ENCODE data around the gene ZBTB7A.

The ZBTB7A gene

DNA sequence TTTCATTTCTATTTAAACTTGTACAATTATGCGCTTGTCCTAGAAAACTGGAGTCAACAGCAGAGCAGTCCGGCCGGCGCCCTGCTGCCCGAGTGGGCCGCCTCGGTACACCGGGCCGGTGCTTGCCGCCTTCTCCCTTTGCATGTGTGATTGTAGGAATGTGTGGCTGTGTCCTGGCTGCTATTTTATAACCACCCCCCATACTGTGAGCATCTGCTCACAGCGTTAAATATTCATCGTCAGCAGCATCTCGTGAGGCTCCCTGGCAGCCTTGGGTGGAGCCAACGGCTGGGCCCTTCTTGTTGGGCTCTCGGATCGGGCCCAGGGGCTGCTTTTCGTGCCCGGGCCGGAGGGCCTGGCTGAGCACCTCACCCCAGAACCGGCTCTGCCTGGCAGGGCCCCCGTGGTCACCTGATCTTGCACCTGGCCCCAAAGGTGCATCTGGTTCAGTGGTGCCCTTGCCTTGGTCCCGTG is 48.5 kb downstream of the ZBTB7A start:
- DNase-seq (no peak), ATAC-seq (ENCODE audit: insufficient read depth, low read depth) (no peak)
- TF ChIP-seq EZH2 (IDR thresholded peaks at IDR 0.05; ENCODE audit: borderline replicate concordance, low read depth, low read length, severe bottlenecking), result no peak
- TF ChIP-seq, protein P1, sequence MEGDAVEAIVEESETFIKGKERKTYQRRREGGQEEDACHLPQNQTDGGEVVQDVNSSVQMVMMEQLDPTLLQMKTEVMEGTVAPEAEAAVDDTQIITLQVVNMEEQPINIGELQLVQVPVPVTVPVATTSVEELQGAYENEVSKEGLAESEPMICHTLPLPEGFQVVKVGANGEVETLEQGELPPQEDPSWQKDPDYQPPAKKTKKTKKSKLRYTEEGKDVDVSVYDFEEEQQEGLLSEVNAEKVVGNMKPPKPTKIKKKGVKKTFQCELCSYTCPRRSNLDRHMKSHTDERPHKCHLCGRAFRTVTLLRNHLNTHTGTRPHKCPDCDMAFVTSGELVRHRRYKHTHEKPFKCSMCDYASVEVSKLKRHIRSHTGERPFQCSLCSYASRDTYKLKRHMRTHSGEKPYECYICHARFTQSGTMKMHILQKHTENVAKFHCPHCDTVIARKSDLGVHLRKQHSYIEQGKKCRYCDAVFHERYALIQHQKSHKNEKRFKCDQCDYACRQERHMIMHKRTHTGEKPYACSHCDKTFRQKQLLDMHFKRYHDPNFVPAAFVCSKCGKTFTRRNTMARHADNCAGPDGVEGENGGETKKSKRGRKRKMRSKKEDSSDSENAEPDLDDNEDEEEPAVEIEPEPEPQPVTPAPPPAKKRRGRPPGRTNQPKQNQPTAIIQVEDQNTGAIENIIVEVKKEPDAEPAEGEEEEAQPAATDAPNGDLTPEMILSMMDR (IDR thresholded peaks at IDR 0.05; ENCODE audit: borderline replicate concordance, extremely low read depth, low read length, poor library complexity, severe bottlenecking), result no peak
- Histone ChIP-seq H4K20me1 (ENCODE audit: insufficient read depth, low read length) (peaks cover 57% of the 10 kb centered on the region), H3K36me3 (ENCODE audit: insufficient read depth, low read length) (peaks cover 84% of the 10 kb centered on the region), H3K9me3 (ENCODE audit: insufficient read depth, low read length, severe bottlenecking) (peaks cover 7% of the 10 kb centered on the region), H3K27ac (ENCODE audit: low read length) (no peak overlapping the region), H3K4me2 (ENCODE audit: insufficient read depth, low read length) (no peak overlapping the region), H3K9ac (ENCODE audit: low read depth, low read length) (no peak overlapping the region), H2AFZ (ENCODE audit: low read depth, low read length) (no peak overlapping the region), H3K27me3 (ENCODE audit: insufficient read depth, low read length, poor library complexity) (no peaks in the 10 kb centered on the region), H3K4me1 (ENCODE audit: insufficient read depth, low read length) (0 out of 2 replicates have a peak, but pooled peaks cover 2% of the 10 kb centered on the region), H3K4me3 (ENCODE audit: low read depth in 1 of 2, low read length in 2 of 2) (no peak overlapping the region), H3K79me2 (ENCODE audit: insufficient read depth, low read length) (peaks cover 86% of the 10 kb centered on the region)

DNA sequence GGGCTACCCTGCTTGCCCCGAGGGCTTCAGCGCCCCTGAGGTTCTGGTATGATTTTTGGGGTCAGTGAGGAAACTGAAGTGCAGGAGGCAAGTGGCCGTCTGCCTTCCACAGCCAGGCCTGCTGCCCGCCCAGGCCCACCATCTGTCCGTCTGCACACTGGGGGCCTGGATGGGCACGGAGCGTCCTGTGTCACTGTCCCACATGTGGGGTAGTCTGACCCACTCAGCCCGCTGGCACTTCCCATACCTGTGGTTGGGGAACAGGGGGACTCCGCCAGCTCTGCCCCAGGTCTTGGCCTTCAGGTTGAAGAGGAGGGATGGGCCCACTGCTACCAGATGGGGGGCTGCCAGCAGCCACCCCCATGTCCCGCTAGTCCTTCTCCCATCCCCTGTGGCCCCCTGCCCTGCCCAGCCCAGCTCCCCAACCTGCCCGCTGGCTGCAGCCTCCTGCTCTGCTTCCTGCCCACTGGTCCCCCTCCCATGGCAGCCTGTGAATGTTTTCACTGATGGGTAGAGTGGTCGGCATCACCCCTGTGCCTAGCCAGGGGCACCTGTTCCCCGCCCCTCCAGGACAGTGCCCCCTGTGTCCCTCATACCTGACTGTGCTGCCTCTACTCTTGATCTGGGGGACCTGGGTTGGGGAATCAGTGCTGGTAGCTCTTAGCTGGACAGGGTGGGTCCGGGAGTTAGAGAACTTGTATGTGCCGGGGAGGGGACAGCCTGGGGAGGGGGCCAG is 49.6 kb downstream of the ZBTB7A start:
- Histone ChIP-seq H3K4me1 (ENCODE audit: insufficient read depth, low read length) (0 out of 2 replicates have a peak, but pooled peaks cover 2% of the 10 kb centered on the region), H3K9me3 (ENCODE audit: insufficient read depth, low read length, severe bottlenecking) (peaks cover 7% of the 10 kb centered on the region), H3K79me2 (ENCODE audit: insufficient read depth, low read length) (peaks cover 90% of the 10 kb centered on the region), H3K4me2 (ENCODE audit: insufficient read depth, low read length) (no peak overlapping the region), H3K27ac (ENCODE audit: low read length) (no peak overlapping the region), H3K4me3 (ENCODE audit: low read depth in 1 of 2, low read length in 2 of 2) (no peak overlapping the region), H3K27me3 (ENCODE audit: insufficient read depth, low read length, poor library complexity) (no peaks in the 10 kb centered on the region), H4K20me1 (ENCODE audit: insufficient read depth, low read length) (peaks cover 66% of the 10 kb centered on the region), H3K36me3 (ENCODE audit: insufficient read depth, low read length) (peaks cover 87% of the 10 kb centered on the region), H2AFZ (ENCODE audit: low read depth, low read length) (no peak overlapping the region), H3K9ac (ENCODE audit: low read depth, low read length) (no peak overlapping the region)
- TF ChIP-seq EZH2 (IDR thresholded peaks at IDR 0.05; ENCODE audit: borderline replicate concordance, low read depth, low read length, severe bottlenecking), result no peak
- TF ChIP-seq, protein P1 (IDR thresholded peaks at IDR 0.05; ENCODE audit: borderline replicate concordance, extremely low read depth, low read length, poor library complexity, severe bottlenecking), result no peak
- DNase-seq (no peak), ATAC-seq (ENCODE audit: insufficient read depth, low read depth) (no peak)

DNA sequence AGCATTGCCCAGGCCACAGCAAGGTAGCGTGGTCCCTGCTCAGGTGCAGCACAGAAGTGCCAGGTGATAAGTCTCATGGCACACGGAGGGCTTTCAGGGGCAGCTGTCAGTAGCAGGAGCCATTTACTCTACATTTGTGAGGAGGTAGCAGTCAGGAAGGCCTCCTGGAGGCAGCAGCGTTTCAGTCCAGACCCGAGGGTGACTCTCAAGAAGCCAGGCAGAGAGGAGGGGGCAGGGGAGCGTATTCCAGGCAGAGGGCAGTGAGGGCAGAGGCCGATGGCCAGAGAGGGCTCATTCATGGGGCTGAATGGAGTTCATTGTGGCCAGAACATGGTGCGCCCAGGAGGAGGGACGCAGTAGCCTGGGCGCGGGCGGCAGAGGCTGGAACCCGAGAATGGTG is 50.2 kb downstream of the ZBTB7A start:
- Histone ChIP-seq H3K9ac (ENCODE audit: low read depth, low read length) (no peak overlapping the region), H3K27ac (ENCODE audit: low read length) (no peak overlapping the region), H3K4me2 (ENCODE audit: insufficient read depth, low read length) (no peak overlapping the region), H2AFZ (ENCODE audit: low read depth, low read length) (no peak overlapping the region), H3K36me3 (ENCODE audit: insufficient read depth, low read length) (peaks cover 84% of the 10 kb centered on the region), H4K20me1 (ENCODE audit: insufficient read depth, low read length) (peaks cover 68% of the 10 kb centered on the region), H3K4me3 (ENCODE audit: low read depth in 1 of 2, low read length in 2 of 2) (no peak overlapping the region), H3K79me2 (ENCODE audit: insufficient read depth, low read length) (peaks cover 89% of the 10 kb centered on the region), H3K9me3 (ENCODE audit: insufficient read depth, low read length, severe bottlenecking) (peaks cover 3% of the 10 kb centered on the region), H3K27me3 (ENCODE audit: insufficient read depth, low read length, poor library complexity) (no peaks in the 10 kb centered on the region), H3K4me1 (ENCODE audit: insufficient read depth, low read length) (0 out of 2 replicates have a peak, but pooled peaks cover 2% of the 10 kb centered on the region)
- ATAC-seq (ENCODE audit: insufficient read depth, low read depth) (no peak), DNase-seq (no peak)
- TF ChIP-seq EZH2 (IDR thresholded peaks at IDR 0.05; ENCODE audit: borderline replicate concordance, low read depth, low read length, severe bottlenecking), result no peak
- TF ChIP-seq, protein P1 (IDR thresholded peaks at IDR 0.05; ENCODE audit: borderline replicate concordance, extremely low read depth, low read length, poor library complexity, severe bottlenecking), result no peak

Data from DND-41 (cell line).